H1 (cell line): Measurements from ENCODE around the gene SMIM24. TPM values are rescaled to one million over a fixed set of nuclear protein-coding genes. Genes with fewer than 3 reads are reported as not detected.

ENCODE experiments used
- BRCA1 ChIP-seq: IDR thresholded peaks from 2 replicates; pipeline ENCODE4 v1.6.1; 2012; ENCODE audit warnings: low read depth, low read length, improper control_type of control experiment
- CHD2 ChIP-seq: IDR thresholded peaks from 2 replicates; pipeline ENCODE4 v1.6.1; 2012; ENCODE audit warnings: low read length, improper control_type of control experiment
- CHD7 ChIP-seq: fragments of 300-600 bp; sonication (generic); IDR thresholded peaks from 2 replicates; pipeline ENCODE4 v1.7.1; 2012; ENCODE audit warnings: low read length, moderate library complexity, mild to moderate bottlenecking, inconsistent platforms; ENCODE audit not compliant: insufficient replicate concordance
- CREB1 ChIP-seq: IDR thresholded peaks from 2 replicates; pipeline ENCODE4 v1.6.1; 2012; ENCODE audit warnings: inconsistent platforms
- EP300 ChIP-seq, 2 experiments: IDR thresholded peaks; 1 replicate in 1 of 2; 2 replicates in 1 of 2; pipeline ENCODE4 v1.6.1; 2011 to 2012; ENCODE audit warnings: low read depth in 2 of 2, low read length in 2 of 2, mild to moderate bottlenecking in 2 of 2, borderline replicate concordance in 1 of 2, inconsistent platforms in 1 of 2, moderate library complexity in 1 of 2
- EZH2 ChIP-seq: fragments of 200-600 bp; sonication (generic); IDR thresholded peaks from 2 replicates; pipeline ENCODE4 v1.7.1; 2012; ENCODE audit warnings: low read depth, mild to moderate bottlenecking, moderate library complexity, low read length, inconsistent platforms; ENCODE audit not compliant: severe bottlenecking
- JUN ChIP-seq: IDR thresholded peaks from 2 replicates; pipeline ENCODE4 v1.6.1; 2011; ENCODE audit warnings: low read depth, mild to moderate bottlenecking, improper control_type of control experiment, low read length
- SUZ12 ChIP-seq: fragments of 200-600 bp; sonication (generic); IDR thresholded peaks from 2 replicates; pipeline ENCODE4 v1.6.1; 2012; ENCODE audit warnings: mild to moderate bottlenecking, inconsistent platforms, low read length, moderate library complexity, mixed read lengths
- TAF1 ChIP-seq: IDR thresholded peaks from 2 replicates; pipeline ENCODE4 v1.6.1; 2011; ENCODE audit warnings: mild to moderate bottlenecking, low read depth, low read length
- TAF7 ChIP-seq: optimal IDR thresholded peaks from 2 replicates; pipeline ENCODE3; 2011; ENCODE audit warnings: low read depth, mild to moderate bottlenecking, inconsistent platforms, low read length, moderate library complexity, borderline replicate concordance
- TCF12 ChIP-seq: IDR thresholded peaks from 2 replicates; pipeline ENCODE4 v1.6.1; 2011; ENCODE audit warnings: low read depth, mild to moderate bottlenecking, low read length
- ZNF274 ChIP-seq: IDR thresholded peaks from 2 replicates; pipeline ENCODE4 v1.7.0; 2012; ENCODE audit warnings: low read length, borderline replicate concordance; ENCODE audit errors: extremely low read depth
- polyA plus RNA-seq, 7 experiments: library from polyadenylated mRNA; depleted of rRNA in 3 of 7; stranded (reverse) in 5 of 7; unstranded in 2 of 7; fragments of >200 nt in 5 of 7; fragments of 200-250 nt in 2 of 7; gene quantifications; 1 replicate in 5 of 7; 2 replicates in 1 of 7; 4 replicates in 1 of 7; pipeline versions ENCODE4 v1.2.1 to v1.2.3, GENCODE V29; 2011 to 2013; ENCODE audit warnings: missing spikeins in 2 of 7, mixed read lengths in 2 of 7
- total RNA-seq: library from RNA; stranded (reverse); fragmentation: NEBNext Ultra II Directional; extraction: Animal tissue kit (Norgen Biotek cat#: 25700); gene quantifications from 2 replicates; pipeline ENCODE4 v1.2.1, GENCODE V29; 2021

Gene SMIM24
- total and polyA plus RNA-seq, 2 of the 8 experiments (the other 6 are each of a cell fraction or from before 2014, with no cell fraction given) = 3.8 to 4.5 TPM

DNA sequence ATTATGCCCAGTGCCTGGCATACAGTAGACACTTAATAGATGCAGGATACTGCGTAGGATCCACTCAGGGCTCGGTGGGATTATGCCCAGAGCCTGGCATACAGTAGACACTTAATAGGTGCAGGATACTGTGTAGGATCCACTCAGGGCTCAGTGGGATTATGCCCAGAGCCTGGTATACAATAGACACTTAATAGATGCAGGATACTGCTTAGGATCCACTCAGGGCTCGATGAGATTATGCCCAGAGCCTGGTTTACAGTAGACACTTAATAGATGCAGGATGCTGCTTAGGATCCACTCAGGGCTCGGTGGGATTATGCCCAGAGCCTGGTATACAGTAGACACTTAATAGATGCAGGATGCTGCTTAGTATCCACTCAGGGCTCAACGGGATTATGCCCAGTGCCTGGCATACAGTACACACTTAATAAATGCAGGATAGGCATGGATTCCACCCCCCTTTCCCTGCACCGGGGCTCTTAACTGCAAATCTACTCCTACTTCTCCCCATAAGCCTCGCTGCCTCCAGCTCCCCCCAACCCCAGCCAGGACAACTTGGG is 24.9 kb downstream of the SMIM24 start (continued):
- TF ChIP-seq CHD7 (no peak), EZH2 (no peak), SUZ12 (no peak), TAF7 (no peak), EP300 (IDR thresholded peaks at IDR 0.05; ENCODE audit: borderline replicate concordance in 1 of 2, low read depth in 2 of 2, low read length in 2 of 2) (no peak), CREB1 (no peak), TCF12 (no peak), TAF1 (no peak), JUN (no peak), BRCA1 (no peak), CHD2 (no peak), ZNF274 (no peak)
